Measurements from ENCODE around the gene NOD2. TPM values are rescaled to one million over a fixed set of nuclear protein-coding genes. Genes with fewer than 3 reads are reported as not detected.

The NOD2 gene
- total RNA-seq, 1 experiment from 2014 or later = 0.11 TPM

- TF ChIP-seq SMAD4 (CRISPR knock-in tag; IDR thresholded peaks at IDR 0.05) (no peak), ZNF317 (CRISPR knock-in tag; IDR thresholded peaks at IDR 0.05; ENCODE audit: borderline replicate concordance, low read depth) (no peak), ATF3 (CRISPR knock-in tag; conservative IDR thresholded peaks at IDR 0.05) (no peak), JAZF1 (CRISPR knock-in tag; IDR thresholded peaks at IDR 0.05) (no peak), NFYB (CRISPR knock-in tag; conservative IDR thresholded peaks at IDR 0.05; ENCODE audit: low read depth) (no peak), ELF4 (CRISPR knock-in tag; IDR thresholded peaks at IDR 0.05; ENCODE audit: low read depth) (no peak), MYBL2 (CRISPR knock-in tag; IDR thresholded peaks at IDR 0.05) (no peak)
These were observed 30.9 kb downstream of the NOD2 start (continued) for GRCh38 chr16:50724306-50724705.

DNA sequence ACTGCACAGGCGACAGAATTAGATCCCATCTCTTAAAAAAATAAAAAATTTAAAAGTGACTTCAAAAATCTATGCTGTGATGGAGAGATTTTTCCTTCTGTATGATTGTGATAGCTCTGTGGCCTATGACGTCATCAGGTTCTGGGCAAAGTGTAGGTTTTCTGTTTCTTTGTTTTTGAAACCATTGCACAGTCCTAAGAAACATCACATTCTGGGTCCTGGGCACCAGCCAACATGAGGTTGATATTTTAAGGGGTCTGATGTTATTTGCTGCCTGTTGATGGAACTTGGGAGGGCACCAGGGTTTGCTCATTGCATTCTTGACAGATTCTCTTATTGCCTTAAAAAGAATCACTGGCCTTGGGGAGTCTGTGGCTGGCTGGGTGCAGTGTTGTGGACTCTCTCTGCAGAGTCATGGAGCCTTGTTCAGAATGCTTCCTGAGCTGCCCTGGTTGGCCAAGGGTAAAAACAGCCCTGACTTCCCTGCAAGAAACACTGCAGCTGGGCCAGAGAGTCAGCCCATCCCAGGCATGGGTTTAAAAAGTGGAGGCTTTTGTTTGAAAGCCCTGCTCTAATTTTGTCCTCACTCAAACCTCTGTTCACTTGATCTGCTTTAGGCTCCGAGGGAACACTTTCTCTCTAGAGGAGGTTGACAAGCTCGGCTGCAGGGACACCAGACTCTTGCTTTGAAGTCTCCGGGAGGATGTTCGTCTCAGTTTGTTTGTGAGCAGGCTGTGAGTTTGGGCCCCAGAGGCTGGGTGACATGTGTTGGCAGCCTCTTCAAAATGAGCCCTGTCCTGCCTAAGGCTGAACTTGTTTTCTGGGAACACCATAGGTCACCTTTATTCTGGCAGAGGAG is 38.0 kb downstream of the NOD2 start:
- no peak for TF ChIP-seq EMX1 (CRISPR knock-in tag; IDR thresholded peaks at IDR 0.05)
- TF ChIP-seq TEAD4 (CRISPR knock-in tag; IDR thresholded peaks at IDR 0.05) = no peak
- TF ChIP-seq, protein P1, sequence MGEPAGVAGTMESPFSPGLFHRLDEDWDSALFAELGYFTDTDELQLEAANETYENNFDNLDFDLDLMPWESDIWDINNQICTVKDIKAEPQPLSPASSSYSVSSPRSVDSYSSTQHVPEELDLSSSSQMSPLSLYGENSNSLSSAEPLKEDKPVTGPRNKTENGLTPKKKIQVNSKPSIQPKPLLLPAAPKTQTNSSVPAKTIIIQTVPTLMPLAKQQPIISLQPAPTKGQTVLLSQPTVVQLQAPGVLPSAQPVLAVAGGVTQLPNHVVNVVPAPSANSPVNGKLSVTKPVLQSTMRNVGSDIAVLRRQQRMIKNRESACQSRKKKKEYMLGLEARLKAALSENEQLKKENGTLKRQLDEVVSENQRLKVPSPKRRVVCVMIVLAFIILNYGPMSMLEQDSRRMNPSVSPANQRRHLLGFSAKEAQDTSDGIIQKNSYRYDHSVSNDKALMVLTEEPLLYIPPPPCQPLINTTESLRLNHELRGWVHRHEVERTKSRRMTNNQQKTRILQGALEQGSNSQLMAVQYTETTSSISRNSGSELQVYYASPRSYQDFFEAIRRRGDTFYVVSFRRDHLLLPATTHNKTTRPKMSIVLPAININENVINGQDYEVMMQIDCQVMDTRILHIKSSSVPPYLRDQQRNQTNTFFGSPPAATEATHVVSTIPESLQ (CRISPR knock-in tag; IDR thresholded peaks at IDR 0.05) = no peak
- TF ChIP-seq CBFB (CRISPR knock-in tag; IDR thresholded peaks at IDR 0.05; ENCODE audit: low read depth) = no peak
- TF ChIP-seq MYBL2 (CRISPR knock-in tag; IDR thresholded peaks at IDR 0.05) = no peak
- ATAC-seq (no peak), DNase-seq (ENCODE audit: low spot score) (no peak)
- no peak overlapping the region for H3K4me3 Mint-ChIP-seq
- no peak overlapping the region for H3K27ac Mint-ChIP-seq
- ChIA-PET POLR2A (no interaction called here), CTCF (interaction anchor here (1.2 to 1.5 kb wide), 2 partner anchors 11 to 64 kb away, joined by 3 read pairs; no protein-coding TSS in a partner anchor)
- H3K27me3 Mint-ChIP-seq (ENCODE audit: low read depth) = no peaks in the 10 kb centered on the region
- no peaks in the 10 kb centered on the region for H3K36me3 Mint-ChIP-seq
- no peaks in the 10 kb centered on the region; the same call in 1 of the 2 replicates for H3K9me3 Mint-ChIP-seq
- no peaks in the 10 kb centered on the region for H3K4me1 Mint-ChIP-seq

GRCh38 chr16:50731989-50732832 is 38.8 kb downstream of the NOD2 start:
- no peak overlapping the region for H3K4me3 Mint-ChIP-seq

More at GRCh38 chr16:50731989-50732832, 38.8 kb downstream of the NOD2 start:
- H3K36me3 Mint-ChIP-seq = no peaks in the 10 kb centered on the region
- H3K4me1 Mint-ChIP-seq = no peaks in the 10 kb centered on the region
- no peaks in the 10 kb centered on the region; the same call in 1 of the 2 replicates for H3K9me3 Mint-ChIP-seq
- TF ChIP-seq HMGA2 (CRISPR knock-in tag; IDR thresholded peaks at IDR 0.05) = no peak
- no peak for TF ChIP-seq RORB (CRISPR knock-in tag; IDR thresholded peaks at IDR 0.05)
- no peak for TF ChIP-seq ZNF263 (CRISPR knock-in tag; IDR thresholded peaks at IDR 0.05; ENCODE audit: low read depth)
- TF ChIP-seq ETV6 (CRISPR knock-in tag; IDR thresholded peaks at IDR 0.05) = no peak
- TF ChIP-seq EMX1 (CRISPR knock-in tag; IDR thresholded peaks at IDR 0.05) = no peak
- no peak for TF ChIP-seq ZNF219 (CRISPR knock-in tag; IDR thresholded peaks at IDR 0.05; ENCODE audit: borderline replicate concordance)
- TF ChIP-seq, protein P2, sequence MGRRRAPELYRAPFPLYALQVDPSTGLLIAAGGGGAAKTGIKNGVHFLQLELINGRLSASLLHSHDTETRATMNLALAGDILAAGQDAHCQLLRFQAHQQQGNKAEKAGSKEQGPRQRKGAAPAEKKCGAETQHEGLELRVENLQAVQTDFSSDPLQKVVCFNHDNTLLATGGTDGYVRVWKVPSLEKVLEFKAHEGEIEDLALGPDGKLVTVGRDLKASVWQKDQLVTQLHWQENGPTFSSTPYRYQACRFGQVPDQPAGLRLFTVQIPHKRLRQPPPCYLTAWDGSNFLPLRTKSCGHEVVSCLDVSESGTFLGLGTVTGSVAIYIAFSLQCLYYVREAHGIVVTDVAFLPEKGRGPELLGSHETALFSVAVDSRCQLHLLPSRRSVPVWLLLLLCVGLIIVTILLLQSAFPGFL (CRISPR knock-in tag; IDR thresholded peaks at IDR 0.05; ENCODE audit: borderline replicate concordance) = no peak
- no peak for TF ChIP-seq ZNF232 (CRISPR knock-in tag; IDR thresholded peaks at IDR 0.05)
- TF ChIP-seq, protein P3, sequence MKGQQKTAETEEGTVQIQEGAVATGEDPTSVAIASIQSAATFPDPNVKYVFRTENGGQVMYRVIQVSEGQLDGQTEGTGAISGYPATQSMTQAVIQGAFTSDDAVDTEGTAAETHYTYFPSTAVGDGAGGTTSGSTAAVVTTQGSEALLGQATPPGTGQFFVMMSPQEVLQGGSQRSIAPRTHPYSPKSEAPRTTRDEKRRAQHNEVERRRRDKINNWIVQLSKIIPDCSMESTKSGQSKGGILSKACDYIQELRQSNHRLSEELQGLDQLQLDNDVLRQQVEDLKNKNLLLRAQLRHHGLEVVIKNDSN (CRISPR knock-in tag; IDR thresholded peaks at IDR 0.05) = no peak
- POLR2A ChIA-PET = no interaction called here
- ATAC-seq (no peak), DNase-seq (ENCODE audit: low spot score) (no peak)
- CTCF ChIA-PET = interaction anchor here (1.2 to 1.5 kb wide), 2 partner anchors 12 to 65 kb away, joined by 3 read pairs; no protein-coding TSS in a partner anchor
- H3K27ac Mint-ChIP-seq = no peak overlapping the region
- no peaks in the 10 kb centered on the region for H3K27me3 Mint-ChIP-seq (ENCODE audit: low read depth)
